ENCODE data around the gene ANO7. TPM values are rescaled to one million over a fixed set of nuclear protein-coding genes. Genes with fewer than 3 reads are reported as not detected.

The ANO7 gene
- polyA plus RNA-seq, 1 of the 3 experiments (the other 2 are of a cell fraction) = 0.81 TPM

DNA sequence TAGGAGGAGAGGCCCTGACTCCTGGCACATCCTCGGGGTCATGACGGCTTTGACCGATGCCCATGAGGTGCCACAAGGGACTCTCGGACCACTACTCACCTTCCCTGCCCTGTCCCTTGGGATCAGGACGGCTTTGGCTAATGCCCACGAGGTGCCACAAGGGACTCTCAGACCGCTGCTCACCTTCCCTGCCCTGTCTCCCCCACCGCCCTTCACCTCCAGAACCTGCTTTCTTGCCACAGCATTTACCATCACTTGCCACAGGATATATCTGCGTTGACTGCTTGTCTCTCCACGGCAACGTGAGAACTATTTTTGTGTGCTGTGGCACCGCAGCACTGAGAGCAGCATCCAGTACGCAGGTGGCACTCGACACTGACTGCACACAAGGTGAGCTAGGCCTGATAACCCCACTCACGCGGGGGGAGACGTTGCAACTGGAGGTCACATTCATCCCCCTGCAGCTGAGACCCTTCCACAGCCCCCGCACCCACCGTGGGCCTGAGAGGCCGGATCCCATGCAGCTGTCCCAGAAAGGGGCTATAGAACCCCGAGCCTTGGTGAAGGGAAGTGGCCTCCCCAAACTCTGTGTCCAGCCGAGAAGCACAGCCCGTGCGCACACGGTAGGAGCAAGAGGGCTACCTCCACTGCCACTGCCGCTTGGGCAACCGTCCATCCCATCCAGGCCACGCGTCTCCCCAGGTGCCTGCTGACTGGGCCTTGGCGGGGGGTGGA, 47.5 kb downstream of the ANO7 start:
- Histone ChIP-seq H3K27ac (ENCODE audit: low read depth in 2 of 2, low read length in 1 of 2) (no peak overlapping the region), H3K4me2 (no peak overlapping the region), H3K27me3 (ENCODE audit: insufficient read depth) (no peaks in the 10 kb centered on the region), H3K9me2 (no peaks in the 10 kb centered on the region), H3K4me1 (ENCODE audit: control insufficient read depth in 1 of 2, insufficient read depth in 2 of 2, low read depth in 1 of 2, low read length in 1 of 2) (no peaks in the 10 kb centered on the region), H3K79me2 (ENCODE audit: insufficient read depth) (peaks cover 31% of the 10 kb centered on the region), H3K9me3 (no peaks in the 10 kb centered on the region), H2AFZ (ENCODE audit: low read depth) (no peak overlapping the region), H3K36me3 (replicated peaks in 1 of 2; ENCODE audit: control insufficient read depth in 1 of 2, insufficient read depth in 2 of 2, low read length in 1 of 2) (peaks cover 67 to 90% of the 10 kb centered on the region in 2 experiments), H4K20me1 (ENCODE audit: insufficient read depth) (peaks cover 55% of the 10 kb centered on the region), H3F3A (replicated peaks; ENCODE audit: insufficient read depth) (peaks cover 4% of the 10 kb centered on the region), H3K9ac (no peak overlapping the region), H3K4me3 (ENCODE audit: low read depth in 2 of 2, low read length in 1 of 2) (no peak overlapping the region)
- WGBS (ENCODE audit: low lambda C conversion rate) = 93% methylated on average over 18 of the region's 30 CpGs
- TF ChIP-seq GATA2 (CRISPR knock-in tag; IDR thresholded peaks at IDR 0.05) = no peak
- no peak for TF ChIP-seq PBX3 (IDR thresholded peaks at IDR 0.05)
- TF ChIP-seq POLR2AphosphoS5 (IDR thresholded peaks at IDR 0.05; ENCODE audit: low read depth, low read length) = no peak
- TF ChIP-seq CHD2 (IDR thresholded peaks at IDR 0.05; ENCODE audit: low read length, partially characterized antibody) = no peak
- TF ChIP-seq REST (IDR thresholded peaks at IDR 0.05; ENCODE audit: low read depth, low read length) = no peak
- no peak for TF ChIP-seq NFIC (IDR thresholded peaks at IDR 0.05; ENCODE audit: borderline replicate concordance)
- no peak for TF ChIP-seq TAF1 (IDR thresholded peaks at IDR 0.05; ENCODE audit: borderline replicate concordance, low read depth, low read length)
- TF ChIP-seq SMC3 (IDR thresholded peaks at IDR 0.05; ENCODE audit: low read depth, low read length) = no peak
- TF ChIP-seq FOSL2 (IDR thresholded peaks at IDR 0.05; ENCODE audit: borderline replicate concordance, low read depth) = no peak
- TF ChIP-seq ELF1 (IDR thresholded peaks at IDR 0.05) = no peak
- no peak for TF ChIP-seq MXI1 (IDR thresholded peaks at IDR 0.05; ENCODE audit: low read depth, low read length)
- no peak for TF ChIP-seq NRF1 (IDR thresholded peaks at IDR 0.05; ENCODE audit: low read depth, low read length)
- no peak for TF ChIP-seq JUND (IDR thresholded peaks at IDR 0.05)
- no peak for TF ChIP-seq USF1 (IDR thresholded peaks at IDR 0.05; ENCODE audit: borderline replicate concordance, low read depth)
- no peak for TF ChIP-seq EZH2phosphoT487 (IDR thresholded peaks at IDR 0.05; ENCODE audit: borderline replicate concordance, low read depth)
- DNase-seq = no peak
- POLR2A ChIA-PET = no interaction called here
- CTCF ChIA-PET = interaction anchor here (0.7 to 1.0 kb wide), 2 partner anchors 12 to 385 kb away, joined by 3 read pairs; no protein-coding TSS in a partner anchor

Measured in SK-N-SH (cell line).